Measurements from ENCODE around the gene ABCC11. TPM values are rescaled to one million over a fixed set of nuclear protein-coding genes. Genes with fewer than 3 reads are reported as not detected.

ABCC11 gene
- total and polyA plus RNA-seq, 2 of the 13 experiments (the other 11 are each of a cell fraction or from before 2014, with no cell fraction given) = 1.0 to 1.4 TPM

DNA sequence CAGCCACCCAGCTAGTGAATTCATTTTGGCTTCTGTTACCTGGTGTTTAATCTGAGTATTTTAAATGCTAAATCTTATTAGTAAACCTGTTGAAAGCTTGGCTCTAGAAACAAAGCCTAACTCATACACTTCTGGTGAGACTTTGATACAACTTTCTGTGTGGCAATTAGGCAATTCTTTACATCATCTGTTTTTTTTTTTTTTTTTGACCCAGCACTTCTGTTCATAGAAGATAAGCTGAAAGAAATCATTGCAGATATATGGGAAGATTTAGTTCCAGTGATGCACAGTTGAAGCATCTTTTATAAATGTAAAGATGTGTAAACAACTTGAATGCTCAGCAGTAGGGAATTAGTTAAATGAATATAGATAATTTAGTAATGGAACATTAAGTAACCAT is 21.7 kb upstream of the ABCC11 start:
- Histone ChIP-seq H3K27ac (ENCODE audit: extremely low read length, insufficient read depth, low read length) (no peak overlapping the region), H4K20me1 (ENCODE audit: insufficient read depth, low read length) (no peaks in the 10 kb centered on the region), H3K4me2 (ENCODE audit: low read depth, low read length) (no peak overlapping the region), H3K4me3 (replicated peaks in 1 of 3; ENCODE audit: insufficient read depth in 1 of 3, low read depth in 2 of 3, low read length in 3 of 3) (no peak overlapping the region), H3K27me3 (ENCODE audit: control insufficient read depth in 1 of 2, insufficient read depth in 2 of 2, low read length in 2 of 2) (no peaks in the 10 kb centered on the region), H3K79me2 (ENCODE audit: insufficient read depth, low read length) (no peaks in the 10 kb centered on the region), H3K36me3 (replicated peaks in 1 of 2; ENCODE audit: control insufficient read depth in 1 of 2, insufficient read depth in 2 of 2, low read length in 2 of 2) (peaks cover 8 to 52% of the 10 kb centered on the region in 2 experiments; a peak in 3 of 5 replicates), H3K9ac (ENCODE audit: insufficient read depth, low read depth, low read length) (no peak overlapping the region), H3K9me3 (ENCODE audit: low read length) (no peaks in the 10 kb centered on the region), H3K4me1 (ENCODE audit: insufficient read depth, low read length) (no peaks in the 10 kb centered on the region), H2AFZ (ENCODE audit: low read length) (no peak overlapping the region)
- ChIA-PET POLR2A (no interaction called here), CTCF (ENCODE audit: low intra/inter-chr PET ratio, low total read pairs) (no interaction called here)
- intact Hi-C loops (cut with micrococcal nuclease; ENCODE audit: unreplicated experiment) (no loop called here), in situ Hi-C loops (cut with HindIII; ENCODE audit: extremely low pct_ligation_motif_present, low pct_unique_long_range_greater_than_20kb) (no loop called here)
- DNase-seq (ENCODE audit: low spot score) = no peak
- TF ChIP-seq, protein P1, sequence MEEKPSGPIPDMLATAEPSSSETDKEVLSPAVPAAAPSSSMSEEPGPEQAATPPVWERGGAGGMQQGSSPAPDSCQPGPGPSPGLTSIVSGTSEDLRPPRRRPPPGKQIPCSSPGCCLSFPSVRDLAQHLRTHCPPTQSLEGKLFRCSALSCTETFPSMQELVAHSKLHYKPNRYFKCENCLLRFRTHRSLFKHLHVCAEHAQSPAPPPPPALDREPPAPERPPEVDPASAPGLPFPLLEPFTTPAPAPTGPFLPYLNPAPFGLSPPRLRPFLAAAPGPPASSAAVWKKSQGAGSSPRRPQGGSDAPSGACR (CRISPR knock-in tag; IDR thresholded peaks at IDR 0.05) = no peak
- TF ChIP-seq HDAC2 (CRISPR knock-in tag; IDR thresholded peaks at IDR 0.05) (no peak), KDM6A (CRISPR knock-in tag; IDR thresholded peaks at IDR 0.05; ENCODE audit: low read depth) (no peak), CENPX (CRISPR knock-in tag; IDR thresholded peaks at IDR 0.05) (no peak), NFIB (CRISPR knock-in tag; IDR thresholded peaks at IDR 0.05; ENCODE audit: borderline replicate concordance) (no peak)
- TF ChIP-seq, protein P2, sequence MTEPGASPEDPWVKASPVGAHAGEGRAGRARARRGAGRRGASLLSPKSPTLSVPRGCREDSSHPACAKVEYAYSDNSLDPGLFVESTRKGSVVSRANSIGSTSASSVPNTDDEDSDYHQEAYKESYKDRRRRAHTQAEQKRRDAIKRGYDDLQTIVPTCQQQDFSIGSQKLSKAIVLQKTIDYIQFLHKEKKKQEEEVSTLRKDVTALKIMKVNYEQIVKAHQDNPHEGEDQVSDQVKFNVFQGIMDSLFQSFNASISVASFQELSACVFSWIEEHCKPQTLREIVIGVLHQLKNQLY (CRISPR knock-in tag; IDR thresholded peaks at IDR 0.05) = no peak
- TF ChIP-seq, protein P3, sequence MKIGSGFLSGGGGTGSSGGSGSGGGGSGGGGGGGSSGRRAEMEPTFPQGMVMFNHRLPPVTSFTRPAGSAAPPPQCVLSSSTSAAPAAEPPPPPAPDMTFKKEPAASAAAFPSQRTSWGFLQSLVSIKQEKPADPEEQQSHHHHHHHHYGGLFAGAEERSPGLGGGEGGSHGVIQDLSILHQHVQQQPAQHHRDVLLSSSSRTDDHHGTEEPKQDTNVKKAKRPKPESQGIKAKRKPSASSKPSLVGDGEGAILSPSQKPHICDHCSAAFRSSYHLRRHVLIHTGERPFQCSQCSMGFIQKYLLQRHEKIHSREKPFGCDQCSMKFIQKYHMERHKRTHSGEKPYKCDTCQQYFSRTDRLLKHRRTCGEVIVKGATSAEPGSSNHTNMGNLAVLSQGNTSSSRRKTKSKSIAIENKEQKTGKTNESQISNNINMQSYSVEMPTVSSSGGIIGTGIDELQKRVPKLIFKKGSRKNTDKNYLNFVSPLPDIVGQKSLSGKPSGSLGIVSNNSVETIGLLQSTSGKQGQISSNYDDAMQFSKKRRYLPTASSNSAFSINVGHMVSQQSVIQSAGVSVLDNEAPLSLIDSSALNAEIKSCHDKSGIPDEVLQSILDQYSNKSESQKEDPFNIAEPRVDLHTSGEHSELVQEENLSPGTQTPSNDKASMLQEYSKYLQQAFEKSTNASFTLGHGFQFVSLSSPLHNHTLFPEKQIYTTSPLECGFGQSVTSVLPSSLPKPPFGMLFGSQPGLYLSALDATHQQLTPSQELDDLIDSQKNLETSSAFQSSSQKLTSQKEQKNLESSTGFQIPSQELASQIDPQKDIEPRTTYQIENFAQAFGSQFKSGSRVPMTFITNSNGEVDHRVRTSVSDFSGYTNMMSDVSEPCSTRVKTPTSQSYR (CRISPR knock-in tag; IDR thresholded peaks at IDR 0.05; ENCODE audit: borderline replicate concordance) = no peak
- TF ChIP-seq, protein P4, sequence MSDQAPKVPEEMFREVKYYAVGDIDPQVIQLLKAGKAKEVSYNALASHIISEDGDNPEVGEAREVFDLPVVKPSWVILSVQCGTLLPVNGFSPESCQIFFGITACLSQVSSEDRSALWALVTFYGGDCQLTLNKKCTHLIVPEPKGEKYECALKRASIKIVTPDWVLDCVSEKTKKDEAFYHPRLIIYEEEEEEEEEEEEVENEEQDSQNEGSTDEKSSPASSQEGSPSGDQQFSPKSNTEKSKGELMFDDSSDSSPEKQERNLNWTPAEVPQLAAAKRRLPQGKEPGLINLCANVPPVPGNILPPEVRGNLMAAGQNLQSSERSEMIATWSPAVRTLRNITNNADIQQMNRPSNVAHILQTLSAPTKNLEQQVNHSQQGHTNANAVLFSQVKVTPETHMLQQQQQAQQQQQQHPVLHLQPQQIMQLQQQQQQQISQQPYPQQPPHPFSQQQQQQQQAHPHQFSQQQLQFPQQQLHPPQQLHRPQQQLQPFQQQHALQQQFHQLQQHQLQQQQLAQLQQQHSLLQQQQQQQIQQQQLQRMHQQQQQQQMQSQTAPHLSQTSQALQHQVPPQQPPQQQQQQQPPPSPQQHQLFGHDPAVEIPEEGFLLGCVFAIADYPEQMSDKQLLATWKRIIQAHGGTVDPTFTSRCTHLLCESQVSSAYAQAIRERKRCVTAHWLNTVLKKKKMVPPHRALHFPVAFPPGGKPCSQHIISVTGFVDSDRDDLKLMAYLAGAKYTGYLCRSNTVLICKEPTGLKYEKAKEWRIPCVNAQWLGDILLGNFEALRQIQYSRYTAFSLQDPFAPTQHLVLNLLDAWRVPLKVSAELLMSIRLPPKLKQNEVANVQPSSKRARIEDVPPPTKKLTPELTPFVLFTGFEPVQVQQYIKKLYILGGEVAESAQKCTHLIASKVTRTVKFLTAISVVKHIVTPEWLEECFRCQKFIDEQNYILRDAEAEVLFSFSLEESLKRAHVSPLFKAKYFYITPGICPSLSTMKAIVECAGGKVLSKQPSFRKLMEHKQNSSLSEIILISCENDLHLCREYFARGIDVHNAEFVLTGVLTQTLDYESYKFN (CRISPR knock-in tag; conservative IDR thresholded peaks at IDR 0.05) = no peak
- ATAC-seq = no peak
- BruUV-seq (replicated peaks) = no TSS peak
- FAIRE-seq = no peak

Measured in HepG2 (cell line).